IPS-18c (cell line): ENCODE measurements around the gene IPO7.
A peak's percentile ranks its signal among the peaks of the same experiment; 100 is the strongest.
"Not testable (repeated sequence)": the region's sequence is repeated elsewhere in the genome, so short reads cannot be mapped to it uniquely, and the experiment has no call there.

Experiments
- H3K4me3 ChIP-seq: 2 replicates; pipeline ENCODE4 v1.7.0; 2013; ENCODE audit warnings: low read depth, mild to moderate bottlenecking, low read length, moderate library complexity; ENCODE audit not compliant: insufficient read depth
- H3K9me3 ChIP-seq: one replicate; pipeline ENCODE4 v1.6.1; 2013; ENCODE audit warnings: mild to moderate bottlenecking, low read length, moderate library complexity; ENCODE audit not compliant: control insufficient read depth, insufficient read depth

Gene IPO7

DNA sequence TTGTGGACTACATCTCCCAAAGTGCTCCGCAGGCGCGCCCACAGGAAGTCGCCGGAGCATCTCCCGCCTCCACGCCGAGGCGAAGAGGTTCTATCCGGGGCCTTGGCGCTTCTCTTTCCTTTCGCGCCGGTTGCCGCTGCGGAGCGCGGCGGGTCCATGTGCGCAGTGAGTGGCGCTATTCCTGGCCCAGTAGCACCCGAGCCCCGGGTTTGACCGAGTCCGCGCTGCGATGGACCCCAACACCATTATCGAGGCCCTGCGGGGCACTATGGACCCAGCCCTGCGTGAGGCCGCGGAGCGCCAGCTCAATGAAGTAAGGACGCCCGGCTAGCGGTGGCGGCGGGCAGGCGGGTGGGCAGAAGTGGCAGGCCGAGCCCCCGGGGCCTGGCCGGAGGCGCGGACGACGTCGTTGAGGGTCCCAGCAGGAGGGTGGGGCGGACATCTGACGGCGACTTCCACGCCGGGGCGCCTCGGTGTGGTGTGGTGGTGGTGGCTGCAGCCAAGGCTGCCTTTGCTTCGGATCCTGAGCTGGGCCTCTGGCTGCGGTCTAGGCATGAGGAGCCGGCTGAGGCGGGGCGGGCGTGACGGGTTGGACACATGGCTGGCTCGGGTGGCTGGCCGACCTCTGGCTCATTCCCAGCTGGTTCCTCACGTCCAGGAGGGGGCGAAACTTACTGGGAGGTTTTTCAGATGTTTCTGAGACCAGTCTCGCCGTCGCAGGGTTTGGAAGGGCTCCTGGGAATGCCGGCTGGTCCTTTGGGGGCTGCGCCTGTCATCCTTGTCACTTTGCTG is at the start of gene IPO7:
Gene IPO7 (plus strand): TSS at position 118 of the 792 bp plus-strand sequence. CDS start 112 bp downstream, at position 230.
- Histone ChIP-seq H3K9me3 (no peaks in the 10 kb centered on the region), H3K4me3 (peak within 1 kb of the TSS; percentile 99)

DNA sequence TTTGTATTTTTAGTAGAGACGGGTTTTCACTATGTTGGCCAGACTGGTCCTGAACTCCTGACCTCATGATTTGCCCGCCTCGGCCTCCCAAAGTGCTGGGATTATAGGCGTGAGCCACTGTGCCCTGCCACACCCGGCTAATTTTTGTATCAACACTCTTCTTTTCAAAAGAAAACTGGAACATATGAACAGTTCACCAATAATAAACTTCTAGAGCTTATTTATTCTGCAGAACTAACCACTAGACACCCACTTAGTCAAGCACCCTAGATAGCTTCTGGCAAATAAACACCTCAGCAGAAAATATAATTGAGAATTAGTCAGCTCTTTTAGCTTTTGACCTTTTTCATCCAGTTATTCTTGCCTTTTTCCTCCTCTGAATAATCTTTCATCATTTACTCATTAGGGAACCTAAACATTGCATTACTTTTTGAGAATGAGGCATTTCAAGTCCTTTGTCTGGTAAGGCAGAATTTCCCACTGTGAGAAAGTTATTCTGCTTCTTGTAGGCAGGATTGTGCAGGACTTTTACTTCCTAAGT is 42.7 kb upstream of the IPO7 start:
- H3K9me3 ChIP-seq = no peaks in the 10 kb centered on the region

DNA sequence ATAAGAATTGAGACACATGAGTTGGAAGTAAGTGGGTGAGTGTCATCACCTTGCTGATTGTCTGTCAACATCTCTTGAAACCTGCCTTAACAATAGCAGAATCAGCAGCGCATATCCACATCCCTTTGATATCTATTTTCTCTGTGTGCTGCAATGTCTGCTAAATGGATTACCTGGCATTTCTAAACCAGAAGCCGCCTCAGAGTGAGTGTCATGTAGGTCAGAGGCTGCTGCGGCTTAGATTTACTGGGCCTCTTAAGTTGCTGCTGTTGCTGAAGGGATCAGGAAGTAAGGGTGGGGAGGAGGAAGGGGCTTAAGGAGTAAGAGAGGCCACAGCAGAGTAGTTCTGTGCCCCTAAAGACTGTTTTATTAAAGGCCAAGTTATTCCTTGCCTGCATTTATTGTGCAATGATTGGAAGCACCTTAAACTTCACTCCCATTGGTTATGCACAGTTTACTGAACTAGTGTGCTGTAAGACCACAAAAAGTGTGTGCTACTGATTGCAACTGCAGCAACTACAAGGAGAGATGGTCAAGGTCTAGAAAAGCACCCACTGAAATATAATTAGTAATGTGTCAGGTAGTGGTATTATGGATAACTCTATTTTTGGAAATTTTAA is 40.3 kb upstream of the IPO7 start:
- H3K9me3 ChIP-seq = no peaks in the 10 kb centered on the region
- H3K4me3 ChIP-seq = no peak overlapping the region

More for the DNA sequence above, 42.7 kb upstream of the IPO7 start:
- H3K4me3 ChIP-seq = no peak overlapping the region

DNA sequence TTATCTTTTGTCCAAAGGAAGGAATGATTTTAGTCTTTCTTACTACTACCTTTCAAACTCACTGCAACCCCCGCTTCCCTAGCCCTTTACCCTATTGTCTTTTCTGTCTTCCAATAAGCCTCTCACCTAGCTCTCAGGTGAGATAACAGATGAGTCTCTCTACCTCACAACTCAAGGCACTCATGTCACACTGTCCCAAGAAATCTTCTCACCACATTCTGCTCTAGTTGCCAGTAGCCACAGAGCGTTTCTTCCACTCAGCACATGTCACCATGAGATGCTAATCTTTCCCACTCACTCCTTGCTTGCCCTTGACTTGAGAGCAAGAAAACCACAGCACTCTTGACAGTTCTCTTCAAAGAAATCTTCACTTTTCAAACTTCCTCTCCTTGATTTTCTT is 37.4 kb upstream of the IPO7 start:
- Histone ChIP-seq H3K9me3 (no peaks in the 10 kb centered on the region), H3K4me3 (no peak overlapping the region)

DNA sequence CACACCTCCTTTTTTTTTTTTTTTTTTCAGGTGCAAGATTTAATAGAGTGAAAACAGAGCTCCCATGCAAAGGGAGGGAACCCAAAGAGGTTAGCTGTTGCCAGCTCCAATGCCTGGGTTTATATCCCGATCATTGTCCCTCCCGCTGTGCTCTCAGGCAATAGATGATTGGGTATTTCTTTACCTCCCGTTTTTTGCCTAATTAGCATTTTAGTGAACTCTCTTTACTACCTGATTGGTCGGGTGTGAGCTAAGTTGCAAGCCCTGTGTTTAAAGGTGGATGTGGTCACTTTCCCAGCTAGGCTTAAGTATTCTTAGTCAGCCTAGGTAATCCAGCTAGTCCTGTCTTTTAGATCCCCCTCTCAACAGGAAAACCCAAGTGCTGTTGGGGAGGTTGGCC is 36.7 kb upstream of the IPO7 start:
- not testable (repeated sequence) for H3K4me3 ChIP-seq

DNA sequence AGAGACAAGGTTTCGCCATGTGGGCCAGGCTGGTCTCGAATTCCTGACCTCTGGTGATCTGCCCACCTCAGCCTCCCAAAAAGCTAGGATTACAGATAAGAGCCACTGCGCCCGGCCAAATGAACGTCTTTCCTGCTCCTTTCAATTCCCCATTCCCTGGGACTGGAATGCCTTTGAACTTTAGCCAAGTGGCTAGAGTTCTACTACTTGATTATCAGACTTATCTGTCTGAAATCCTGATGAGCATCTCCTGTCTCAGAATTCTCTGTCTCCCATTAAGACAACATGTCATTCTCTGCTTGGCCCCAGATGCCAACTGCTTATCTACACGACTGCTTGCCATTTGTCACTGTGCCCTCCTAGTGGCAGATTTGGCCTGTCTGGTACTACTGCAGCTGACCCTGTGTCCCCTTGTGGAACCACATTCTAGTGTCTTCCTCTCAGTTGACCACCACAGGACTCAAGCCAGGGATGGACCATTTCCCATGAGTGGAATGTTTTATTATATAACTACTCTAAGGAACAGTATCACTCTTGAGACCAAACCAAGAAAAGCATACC is 33.1 kb upstream of the IPO7 start:
- peaks cover 3% of the 10 kb centered on the region for H3K9me3 ChIP-seq
- H3K4me3 ChIP-seq = no peak overlapping the region

More for the DNA sequence above, 36.7 kb upstream of the IPO7 start:
- not testable (repeated sequence) for H3K9me3 ChIP-seq

DNA sequence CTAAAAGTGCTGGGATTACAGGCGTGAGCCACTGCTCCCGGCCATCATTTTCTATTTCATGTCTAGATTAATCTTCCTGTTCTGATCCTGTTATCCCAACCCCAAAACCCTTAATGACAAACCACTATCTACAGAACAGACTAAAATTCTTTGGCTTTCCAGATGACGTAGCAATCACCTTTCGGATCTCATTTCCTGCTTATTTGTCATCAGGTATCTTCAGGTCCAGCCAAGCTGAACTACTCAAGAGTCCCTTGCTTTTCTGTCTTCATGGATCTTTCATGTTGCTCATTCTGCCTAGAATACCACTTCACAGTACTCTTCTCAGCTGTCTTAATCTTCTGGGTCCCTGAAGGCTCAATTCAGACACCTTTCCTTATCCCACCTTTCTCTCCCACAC is 27.4 kb upstream of the IPO7 start:
- H3K4me3 ChIP-seq = no peak overlapping the region
- H3K9me3 ChIP-seq = peaks cover 3% of the 10 kb centered on the region

DNA sequence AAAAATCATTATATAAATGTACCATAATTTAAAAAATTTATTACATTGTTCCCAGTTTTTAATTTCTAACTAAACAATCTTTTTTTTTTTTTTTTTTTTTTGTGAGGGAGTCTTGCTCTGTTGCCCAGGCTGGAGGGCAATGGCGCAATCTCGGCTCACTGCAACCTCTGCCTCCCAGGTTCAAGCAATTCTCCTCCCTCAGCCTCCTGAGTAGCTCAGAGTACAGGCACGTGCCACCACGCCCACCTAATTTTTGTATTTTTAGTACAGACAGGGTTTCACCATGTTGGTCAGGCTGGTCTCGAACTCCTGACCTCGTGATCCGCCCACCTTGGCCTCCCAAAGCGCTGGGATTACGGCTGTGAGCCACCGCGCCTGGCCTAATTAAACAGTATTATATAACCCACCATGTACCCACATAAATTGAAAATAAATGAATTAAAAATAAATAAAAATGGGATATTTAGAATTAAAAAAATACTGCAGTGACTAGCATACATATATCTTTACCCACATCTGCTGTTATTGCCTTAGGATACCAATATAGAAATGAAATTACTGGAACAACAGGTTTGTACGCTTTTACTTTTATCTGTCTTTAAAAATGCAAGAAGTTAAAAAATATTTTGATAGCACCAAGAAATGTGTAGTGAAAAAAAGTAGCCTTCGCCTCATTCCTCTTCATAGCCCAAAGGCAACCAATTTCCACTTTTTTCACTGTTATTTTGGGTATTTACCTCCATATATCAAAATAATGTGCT is 23.4 kb upstream of the IPO7 start:
- H3K9me3 ChIP-seq, H3K4me3 ChIP-seq: not testable (repeated sequence)

DNA sequence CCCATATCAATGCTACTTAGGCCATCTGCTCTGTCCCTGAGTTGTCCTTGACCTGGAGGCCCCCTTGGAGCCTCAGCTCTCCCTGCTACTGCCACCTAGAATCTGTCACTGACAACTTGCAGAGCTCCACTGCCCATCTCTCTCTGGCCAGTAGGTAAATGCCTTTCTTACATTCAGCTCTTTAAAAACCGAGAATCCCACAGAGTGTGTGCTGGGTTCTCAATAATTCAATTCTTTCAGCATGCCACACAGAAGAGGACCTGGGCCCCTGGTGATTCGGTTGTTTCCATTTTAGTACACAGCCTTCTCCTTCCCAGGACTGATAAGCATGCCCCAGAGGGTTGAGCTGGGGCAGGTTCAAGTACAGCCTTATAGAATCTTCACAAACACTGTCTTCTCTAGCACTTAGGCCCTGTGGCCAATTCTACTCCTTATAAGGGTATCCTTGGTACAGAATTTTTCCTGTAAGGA is 22.0 kb upstream of the IPO7 start:
- no peak overlapping the region for H3K4me3 ChIP-seq
- H3K9me3 ChIP-seq = no peaks in the 10 kb centered on the region

DNA sequence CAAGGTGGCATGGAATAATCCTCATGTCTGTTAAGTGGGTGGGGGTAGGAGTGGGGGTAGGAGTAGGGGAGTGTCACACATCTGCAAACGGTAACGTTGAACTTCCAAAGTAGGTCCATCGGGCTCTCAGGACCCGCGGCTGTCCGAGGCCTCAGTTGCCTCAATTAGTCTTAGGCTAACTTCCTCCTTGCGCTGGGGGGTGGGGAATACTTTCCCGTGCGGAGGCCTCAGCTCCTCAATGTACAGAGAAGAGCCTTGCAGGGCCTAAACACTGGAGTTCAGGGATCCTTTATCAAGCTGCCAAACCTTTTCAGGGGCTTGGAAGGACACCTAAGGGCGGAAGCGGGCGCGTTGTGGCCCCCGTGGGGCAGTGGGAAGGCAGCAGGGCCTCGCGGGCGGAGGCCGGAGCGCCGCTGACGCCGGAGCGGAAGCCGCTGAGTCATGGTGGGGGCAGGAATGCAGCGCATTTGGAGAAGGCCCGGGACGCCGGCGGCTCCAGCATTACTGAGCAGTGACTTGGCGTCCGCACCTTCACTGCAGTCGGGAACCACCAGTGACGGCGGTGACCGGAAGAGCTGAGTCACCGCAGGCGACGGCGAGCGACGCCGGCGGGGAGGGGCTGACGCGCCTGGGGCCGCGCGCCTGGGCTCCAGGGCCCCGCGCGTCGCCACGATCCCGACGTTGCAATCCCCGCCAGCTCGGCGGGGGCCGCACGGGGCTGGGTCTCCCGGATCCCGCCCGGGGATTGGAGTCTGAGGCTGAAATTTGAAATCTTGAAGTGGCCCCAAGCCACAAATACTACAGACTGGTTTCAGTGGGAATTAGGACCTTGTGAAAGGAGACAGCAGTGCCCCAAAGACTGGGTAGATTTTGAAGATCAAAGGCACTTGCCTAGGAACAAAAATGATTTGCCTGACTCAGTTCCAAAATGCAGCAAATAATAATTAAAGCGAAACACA is 20.2 kb upstream of the IPO7 start:
- H3K9me3 ChIP-seq = no peaks in the 10 kb centered on the region
- H3K4me3 ChIP-seq = peak overlapping the region; percentile 57

DNA sequence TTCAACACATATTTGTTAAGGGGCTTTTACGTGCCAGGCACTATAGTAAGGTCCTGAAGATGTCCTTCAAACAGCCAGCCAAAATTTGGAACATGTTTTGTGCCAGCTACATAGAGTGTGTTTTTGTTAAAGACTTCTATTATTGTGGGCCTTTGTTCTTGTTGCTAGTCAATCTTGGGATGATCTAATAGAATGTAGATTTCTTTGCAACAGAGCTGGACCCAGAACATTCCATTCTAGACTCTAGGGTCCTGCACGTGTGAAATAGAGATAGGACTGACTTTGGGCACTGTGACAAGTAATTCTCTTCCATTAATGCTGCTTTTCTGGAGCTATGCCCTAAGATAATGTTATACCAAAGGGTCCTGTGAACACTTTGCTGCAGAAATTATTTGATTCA is 16.9 kb upstream of the IPO7 start:
- Histone ChIP-seq H3K9me3 (no peaks in the 10 kb centered on the region), H3K4me3 (no peak overlapping the region)

DNA sequence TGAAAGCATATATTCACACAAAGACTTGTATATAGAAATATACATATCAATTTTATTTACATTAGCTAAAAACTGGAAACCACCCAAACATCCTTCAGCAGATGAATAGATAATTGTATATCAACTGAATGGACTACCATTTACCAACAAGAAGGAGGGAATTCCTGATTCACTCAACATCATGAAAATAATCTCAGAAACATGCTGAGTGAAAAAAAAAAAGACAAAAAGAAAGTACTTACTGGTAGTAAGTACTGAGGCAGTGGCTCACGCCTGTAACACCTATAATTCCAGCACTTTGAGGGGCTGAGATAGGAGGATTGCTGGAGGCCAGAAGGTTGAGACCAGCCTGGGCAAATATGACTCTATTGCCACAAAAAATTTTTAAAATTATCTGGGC is 7.4 kb upstream of the IPO7 start:
- no peak overlapping the region for H3K4me3 ChIP-seq

DNA sequence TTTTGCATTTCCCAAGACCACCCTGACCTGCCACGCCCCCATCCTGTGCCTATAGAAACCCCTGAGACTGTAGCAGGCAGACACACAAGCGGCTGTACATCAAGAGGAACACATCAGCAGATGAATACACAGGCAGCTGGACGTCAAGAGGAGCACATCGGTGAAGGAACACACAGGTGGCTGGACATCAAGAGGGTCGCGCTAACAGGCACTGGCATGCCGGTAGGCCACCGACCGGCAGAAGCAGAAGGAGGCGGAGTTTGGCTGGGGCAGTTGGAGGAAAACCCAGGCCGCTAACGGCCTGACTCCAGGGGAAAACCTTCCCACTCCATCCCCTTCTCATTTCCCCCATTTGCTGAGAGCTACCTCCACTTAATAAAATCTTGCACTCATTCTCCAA is 5.4 kb upstream of the IPO7 start:
- Histone ChIP-seq H3K9me3 (no peaks in the 10 kb centered on the region), H3K4me3 (no peak overlapping the region)

More for the DNA sequence above, 7.4 kb upstream of the IPO7 start:
- no peaks in the 10 kb centered on the region for H3K9me3 ChIP-seq

DNA sequence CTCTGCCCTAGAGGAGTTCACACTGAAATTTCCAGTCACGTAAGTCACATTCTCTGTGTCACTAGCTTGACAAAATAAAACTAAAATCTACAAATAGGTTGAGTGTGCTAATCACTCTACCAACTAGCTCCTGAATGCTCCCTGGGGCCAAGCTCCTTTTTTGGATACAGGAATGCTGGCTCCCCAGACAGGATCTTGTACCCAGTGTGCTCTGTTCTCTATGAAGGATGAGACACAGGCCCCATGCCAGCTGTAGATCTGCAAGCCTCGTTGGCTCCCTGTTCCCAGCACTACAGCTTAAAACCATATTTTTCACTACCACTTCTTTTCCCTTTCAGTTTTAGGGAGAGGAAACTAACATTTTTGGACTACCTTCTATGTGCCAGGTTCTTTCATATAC is 3.7 kb upstream of the IPO7 start:
- Histone ChIP-seq H3K9me3 (no peaks in the 10 kb centered on the region), H3K4me3 (no peak overlapping the region)

DNA sequence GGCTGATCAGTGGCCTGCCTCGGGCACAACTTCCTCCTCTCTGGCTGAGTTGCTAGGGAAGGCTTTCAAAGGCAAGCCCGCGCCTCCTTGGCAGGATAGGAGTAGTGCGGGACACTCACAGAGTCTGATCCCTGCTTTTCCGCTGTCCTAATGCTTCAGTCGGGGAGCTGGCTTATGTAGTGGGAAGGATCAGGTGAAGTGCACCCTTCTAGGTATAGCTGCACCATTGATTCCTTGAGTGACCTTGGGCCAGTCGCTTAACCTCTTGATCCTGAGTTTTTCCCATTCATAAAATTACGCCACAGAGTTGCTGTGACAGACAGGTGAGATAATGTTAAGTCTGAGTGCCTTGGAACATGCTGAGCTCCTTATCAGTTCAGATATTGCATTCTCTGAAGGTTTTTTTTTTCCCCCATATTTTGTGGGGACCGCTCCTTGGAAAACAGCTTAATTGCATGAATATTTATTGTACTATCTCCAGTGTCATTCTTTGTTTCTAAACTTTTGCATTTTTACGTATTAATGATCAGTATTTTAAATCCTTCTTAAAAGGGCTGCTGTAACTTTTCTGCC is 961 bp downstream of the IPO7 start:
- Histone ChIP-seq H3K4me3 (peak overlapping the region; percentile 99), H3K9me3 (peaks cover 2% of the 10 kb centered on the region)

DNA sequence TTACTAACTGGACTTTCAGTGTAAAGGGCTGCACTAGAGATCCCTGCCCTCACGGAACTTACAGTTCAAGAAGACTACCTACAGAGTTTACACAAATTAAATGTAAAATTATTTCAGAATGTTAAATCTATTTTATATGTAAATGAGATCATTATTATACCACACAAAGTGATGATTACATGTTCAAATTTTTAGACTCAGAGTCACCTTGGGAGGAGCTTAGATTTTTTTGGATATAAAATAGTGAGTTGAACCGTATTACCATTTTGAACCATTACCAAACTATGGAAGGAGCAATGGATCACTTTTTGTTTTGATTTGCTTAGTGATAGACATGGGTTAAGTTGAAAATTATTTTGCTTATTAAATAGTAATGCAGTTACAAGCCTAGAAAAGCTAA is 1.6 kb downstream of the IPO7 start:
- Histone ChIP-seq H3K9me3 (peaks cover 2% of the 10 kb centered on the region), H3K4me3 (peak overlapping the region; percentile 99; the same call in 1 of the 2 replicates)
